CD4-positive, alpha-beta T cell treated with Interleukin-15 for 1 hour (primary cell): ENCODE results near the gene ZG16B.

Source experiments
- DNase-seq: peaks from one replicate; pipeline ENCODE4 v3.0.0-alpha.2; 2020

Gene ZG16B, protein sequence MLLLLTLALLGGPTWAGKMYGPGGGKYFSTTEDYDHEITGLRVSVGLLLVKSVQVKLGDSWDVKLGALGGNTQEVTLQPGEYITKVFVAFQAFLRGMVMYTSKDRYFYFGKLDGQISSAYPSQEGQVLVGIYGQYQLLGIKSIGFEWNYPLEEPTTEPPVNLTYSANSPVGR

DNA sequence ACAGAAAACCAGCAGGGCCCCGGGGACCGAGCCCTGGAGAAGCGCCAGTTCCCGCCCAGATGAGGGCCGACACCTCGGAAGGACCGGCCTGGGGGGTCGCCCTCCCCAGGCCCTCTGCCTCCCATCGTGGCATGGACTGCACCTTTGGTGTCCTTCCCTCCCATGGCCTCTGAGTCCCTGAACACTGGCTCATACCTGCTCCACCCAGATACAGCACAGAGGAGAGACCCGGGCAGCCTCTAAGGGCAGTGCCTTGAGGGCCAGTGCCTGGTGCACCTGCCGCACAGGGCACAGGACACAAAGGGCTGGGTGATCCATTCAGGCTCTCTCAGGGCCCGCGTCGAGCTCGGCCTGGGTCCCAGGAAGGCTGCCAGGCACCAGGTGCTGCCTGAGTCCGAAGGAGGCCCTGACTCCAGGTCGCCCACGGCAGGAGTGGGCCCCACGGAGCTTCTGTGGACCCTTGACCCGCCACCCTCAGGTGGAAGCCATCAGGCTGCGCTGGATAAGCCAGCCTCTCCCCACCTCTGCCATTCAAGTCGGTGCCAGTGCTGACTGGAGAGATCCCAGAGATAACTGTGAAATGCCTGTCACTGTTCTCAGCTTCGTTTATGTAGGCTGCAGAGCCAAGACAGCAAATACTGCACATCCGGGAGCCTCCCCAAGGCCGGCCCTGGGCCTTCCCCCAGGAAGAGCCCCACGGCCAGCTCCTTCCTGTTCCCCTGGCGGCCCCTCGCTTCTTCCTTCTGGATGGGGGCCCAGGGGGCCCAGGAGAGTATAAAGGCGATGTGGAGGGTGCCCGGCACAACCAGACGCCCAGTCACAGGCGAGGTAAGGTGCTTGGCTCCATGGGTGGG is at the start of gene ZG16B:
TSS of gene ZG16B (plus strand) at position 803 of the 854 bp plus-strand sequence. CDS start 139 bp downstream, outside the sequence.
- no peak for DNase-seq

DNA sequence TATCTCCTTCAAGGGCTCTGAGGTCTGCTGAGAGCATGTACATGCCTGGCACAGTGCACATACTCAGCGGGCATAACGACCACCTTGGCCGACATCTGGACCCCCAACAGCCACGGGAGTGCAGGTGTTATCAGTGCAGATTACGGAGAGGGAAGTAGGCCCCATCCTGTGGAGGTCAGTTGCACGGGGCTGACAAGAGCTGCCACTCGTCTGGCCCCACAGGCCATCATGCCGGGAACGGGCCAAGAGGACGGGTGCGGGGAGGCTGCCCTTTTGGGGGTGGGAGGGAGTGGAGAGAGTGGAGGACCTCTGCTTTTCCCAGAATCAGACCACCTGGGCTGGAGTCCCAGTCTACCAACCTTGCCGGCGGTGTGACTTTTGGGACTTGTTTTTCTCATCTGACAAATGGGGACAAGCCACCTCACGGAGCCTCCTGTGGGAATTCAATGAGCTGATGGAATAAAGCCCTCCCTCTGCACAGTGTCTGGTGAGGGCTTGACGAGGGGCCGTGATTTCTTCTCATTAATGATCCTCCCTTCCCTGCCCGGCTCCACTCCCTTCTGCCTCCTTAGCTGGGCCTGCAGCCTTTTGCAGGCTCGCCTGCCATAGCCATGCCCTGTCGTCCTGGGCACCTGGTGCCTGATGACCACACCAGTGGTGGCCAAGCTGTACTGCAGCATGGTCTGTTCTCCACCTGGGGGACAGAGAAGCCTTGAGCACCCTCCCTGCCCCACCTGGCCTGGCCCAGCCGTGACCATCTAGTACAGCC is 47.3 kb upstream of the ZG16B start:
- peak; percentile 11 for DNase-seq

DNA sequence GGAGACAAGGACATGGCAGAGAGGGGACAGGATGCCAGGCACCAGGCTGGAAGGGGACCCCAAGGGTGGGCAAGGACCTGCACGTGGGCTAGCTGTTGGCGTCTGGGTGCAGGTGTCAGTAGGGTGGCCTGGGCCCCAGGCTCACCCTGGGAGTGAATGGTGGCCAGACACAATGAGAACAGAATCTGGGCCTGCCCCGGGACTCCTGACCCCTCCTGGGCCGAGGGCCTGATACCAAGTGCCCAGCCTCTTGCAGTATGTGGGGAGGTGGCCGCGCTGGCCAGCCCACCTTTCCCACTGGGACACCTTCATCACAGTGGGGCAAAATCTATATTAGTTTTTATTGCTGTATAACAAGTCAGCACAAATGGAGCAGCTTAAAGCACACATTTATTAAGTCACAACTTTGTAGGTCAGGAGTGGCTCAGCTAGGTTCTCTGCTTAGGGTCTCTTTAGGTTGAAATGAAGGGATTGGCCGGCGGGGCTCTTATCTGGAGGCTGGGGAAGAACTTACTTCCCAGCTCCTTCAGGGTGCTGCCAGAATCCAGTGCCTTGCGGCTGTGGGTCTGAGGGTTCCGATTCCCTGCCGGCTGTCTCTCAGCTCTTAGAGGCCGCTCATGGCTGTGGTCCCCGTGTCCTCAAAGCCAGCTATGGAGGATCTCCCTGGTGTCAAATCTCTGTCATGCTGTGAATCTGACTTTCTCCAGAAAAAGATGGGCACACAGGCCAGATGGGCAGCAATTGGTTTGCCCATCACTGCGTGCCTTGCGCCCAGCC is 46.3 kb upstream of the ZG16B start:
- DNase-seq = peak; percentile 5

DNA sequence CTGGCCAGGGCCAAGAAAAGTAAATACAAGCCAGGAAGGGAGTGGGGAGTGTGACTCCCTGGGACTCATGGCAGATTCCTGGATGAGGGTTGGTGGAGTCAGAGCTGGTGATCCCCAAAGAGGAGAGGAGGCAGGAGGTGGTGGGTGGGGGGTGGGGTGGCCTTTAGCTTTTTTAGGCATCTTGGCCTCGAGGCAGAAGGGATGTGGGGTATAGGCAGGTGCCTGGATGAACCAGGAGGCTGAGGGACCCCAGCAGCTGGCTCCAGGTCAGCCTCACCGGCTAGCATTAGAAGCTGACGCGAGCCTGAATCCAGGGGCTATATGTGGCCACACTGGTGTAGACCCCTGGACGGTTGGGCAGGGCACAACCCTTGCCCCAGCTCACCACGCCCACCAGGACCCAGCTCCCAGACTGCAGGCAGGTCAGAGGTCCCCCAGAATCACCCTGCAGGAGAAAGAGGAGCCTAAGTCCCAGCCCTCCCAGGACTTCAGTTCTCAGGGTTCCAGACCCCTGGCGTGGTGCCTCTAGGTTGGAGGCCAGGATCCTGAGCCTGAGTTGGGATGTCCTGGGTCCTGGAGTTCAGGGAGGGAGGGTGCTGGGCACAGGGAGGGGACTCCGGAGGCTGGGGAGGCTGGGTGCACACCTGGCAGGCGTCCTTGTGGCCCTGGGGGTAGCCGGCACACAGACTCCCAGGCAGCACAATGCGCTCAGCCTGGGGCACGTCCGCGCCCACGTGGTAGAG is 45.6 kb upstream of the ZG16B start:
- peak; percentile 13 for DNase-seq

DNA sequence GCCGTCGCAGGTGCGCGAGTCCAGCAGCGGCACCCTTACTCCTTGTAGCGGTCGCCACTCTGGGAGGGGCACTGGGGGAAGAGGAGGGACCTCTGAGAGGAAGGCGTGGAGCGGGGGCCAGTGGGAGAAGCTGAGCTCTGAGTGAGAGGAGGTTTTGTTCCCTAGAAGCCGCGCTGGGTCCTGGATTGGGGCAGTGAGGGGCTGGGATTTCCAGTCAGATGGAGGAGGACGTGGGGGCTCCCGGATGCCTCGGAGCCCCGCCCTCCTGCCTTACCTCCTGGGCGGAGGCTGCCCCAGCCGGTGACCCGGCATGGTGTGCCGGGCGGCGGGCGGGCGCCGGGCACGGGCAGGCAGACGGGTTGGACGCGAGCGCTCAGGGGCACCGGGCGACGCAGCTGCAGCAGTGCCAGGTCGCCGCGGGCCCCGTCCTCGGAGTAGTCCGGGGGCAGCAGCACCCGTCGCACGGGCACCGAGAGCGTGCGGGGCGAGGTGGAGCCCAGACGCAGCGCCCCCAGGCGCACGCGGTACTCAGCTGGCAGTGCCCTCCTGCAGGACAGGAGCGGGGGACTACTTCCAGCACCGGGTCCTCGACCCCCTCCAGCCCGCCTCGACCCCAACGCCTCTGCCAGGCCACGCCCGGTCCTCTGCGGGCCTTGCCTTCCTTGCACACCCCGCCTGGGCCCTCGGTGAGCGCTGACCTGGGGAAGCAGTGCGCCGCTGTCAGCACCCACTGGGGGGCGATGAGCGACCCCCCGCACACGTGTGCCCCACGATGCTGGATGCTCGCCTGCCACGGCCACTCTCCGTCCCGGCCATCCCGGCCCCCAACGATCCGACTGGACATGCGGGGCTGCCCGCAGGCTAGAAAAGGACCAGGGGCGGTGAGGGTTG is 44.8 kb upstream of the ZG16B start:
- DNase-seq = peak; percentile 20

DNA sequence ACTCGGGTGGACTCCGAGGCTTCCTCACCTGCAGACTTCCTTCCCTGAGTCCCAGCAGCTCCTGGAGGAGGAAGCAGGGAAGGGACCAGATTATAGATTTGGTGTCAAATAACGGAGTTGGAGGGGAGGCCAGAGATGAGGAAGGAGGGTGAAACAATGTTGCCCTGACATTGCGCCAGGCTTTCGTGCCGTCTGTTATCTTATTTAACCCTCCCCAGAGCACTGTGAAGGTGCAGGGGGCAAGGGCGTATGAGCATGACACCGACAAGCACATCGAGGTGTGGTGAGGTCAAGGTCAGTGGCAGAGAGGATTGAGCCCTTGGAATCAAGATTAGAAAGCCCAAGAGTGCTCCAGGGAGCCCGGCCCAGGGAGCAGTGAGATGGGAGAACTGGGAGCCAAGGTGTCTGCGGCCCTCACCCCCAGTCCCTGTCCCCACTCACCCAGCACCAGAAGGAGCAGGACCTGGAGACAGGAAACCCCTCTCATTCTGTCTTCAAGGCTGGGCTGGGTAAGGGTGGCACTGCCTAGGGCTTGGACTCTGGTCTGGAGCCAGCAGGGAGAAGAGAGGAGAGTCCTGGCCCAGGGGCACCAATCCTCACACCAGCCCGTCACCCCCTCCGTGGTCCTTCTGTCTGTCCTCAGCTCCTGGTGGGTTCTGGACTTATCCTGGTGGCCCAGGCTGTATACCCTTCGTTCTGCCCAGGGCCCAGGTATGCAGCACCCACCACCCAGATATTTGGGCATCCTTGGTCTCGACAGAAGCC is 43.9 kb upstream of the ZG16B start:
- DNase-seq = peak; percentile 1

DNA sequence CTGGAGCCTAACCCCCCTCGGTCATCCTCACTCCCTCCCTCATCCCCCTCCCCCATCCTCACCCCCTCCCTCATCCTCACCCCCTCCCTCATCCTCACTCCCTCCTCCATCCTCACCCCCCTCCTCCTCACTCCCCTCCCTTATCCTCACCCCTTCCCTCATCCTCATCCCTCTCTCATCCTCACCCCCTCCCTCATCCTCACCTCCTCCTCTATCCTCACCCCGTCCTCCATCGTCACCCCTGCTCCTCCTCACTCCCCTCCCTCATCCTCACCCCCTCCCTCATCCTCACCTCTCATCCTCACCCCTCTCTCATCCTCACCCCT is 43.3 kb upstream of the ZG16B start:
- DNase-seq = peak; percentile 3

DNA sequence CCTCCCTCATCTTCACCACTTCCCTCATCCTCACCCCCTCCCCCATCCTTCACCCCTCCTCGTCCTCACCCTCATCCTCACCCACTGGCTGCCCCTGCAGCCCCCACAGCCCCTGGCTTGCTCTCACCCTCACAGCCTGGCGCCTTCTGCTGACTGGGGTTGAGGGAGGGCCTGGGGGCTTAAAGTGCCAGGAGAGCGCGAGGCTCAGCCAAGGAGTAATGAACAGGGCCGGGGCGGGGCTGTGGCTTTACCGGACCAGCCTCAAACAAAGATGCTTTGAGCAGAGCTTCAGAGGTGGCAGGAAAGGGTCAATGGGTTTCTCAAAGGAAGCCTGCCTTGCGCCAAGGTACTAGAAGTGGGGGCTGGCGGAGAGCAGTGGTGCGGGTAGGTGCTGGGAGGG is 42.7 kb upstream of the ZG16B start, which contains the start of gene PRSS33:
TSS of gene PRSS33 (minus strand) at position 155 of the 400 bp plus-strand sequence. CDS start 1,013 bp downstream, outside the sequence.
- peak; percentile 9 for DNase-seq

DNA sequence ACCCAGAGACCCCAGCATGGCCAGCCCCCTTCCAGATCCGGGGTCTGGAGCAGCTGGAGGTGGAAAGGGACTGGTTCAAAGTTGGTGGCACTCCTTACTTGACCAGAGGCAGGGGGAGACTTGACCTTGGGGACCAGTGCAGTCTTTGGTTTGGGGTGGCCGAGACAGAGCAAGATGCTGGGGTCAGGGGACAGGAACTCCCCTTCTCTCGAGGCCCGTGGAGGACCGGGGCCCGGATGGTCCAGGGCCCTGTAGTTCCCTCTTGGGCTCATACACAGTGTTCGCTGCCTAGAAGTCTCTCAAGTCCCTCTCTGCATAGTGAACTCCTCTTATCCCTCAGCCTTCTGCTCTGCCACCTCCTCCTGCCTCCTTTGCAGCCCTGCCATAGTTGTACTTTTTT is 42.1 kb upstream of the ZG16B start:
- peak; percentile 8 for DNase-seq

DNA sequence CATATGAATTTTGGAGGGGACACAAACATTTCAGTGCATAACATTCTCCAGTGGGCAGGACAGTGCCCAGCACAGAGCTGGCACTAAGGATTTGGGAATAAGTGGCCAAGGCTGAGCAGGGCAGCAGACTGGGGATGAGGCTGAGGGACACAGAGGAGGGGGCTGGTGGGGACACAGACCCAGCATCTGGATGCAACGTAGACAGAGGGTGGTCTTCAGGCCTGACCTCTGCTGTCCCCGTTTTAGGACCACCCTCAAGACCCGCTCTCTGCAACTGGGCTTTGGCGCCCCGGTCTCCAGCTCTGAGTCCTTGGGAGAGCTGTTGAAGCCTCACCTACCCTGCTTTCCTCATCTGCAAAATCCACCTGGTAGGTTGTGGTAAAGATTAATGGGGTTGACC is 39.5 kb upstream of the ZG16B start:
- DNase-seq = peak; percentile 1

DNA sequence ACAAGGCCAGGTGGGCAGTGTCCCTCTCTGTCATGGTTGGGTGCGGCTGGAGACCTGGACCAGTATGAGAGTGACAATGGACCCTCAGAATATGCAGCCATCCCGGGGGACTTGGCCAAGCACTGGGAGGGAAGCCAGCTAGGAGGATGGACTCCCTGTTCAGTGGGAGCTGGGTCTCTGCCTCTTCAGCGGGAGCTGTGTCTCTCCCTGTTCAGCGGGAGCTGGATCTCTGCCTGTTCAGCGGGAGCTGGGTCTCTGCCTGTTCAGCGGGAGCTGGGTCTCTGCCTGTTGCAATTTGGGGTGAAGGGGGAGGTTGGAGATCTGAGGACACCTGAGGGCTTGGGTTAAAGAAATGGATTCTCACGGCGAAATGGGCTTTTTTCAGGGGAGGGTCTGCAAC is 38.9 kb upstream of the ZG16B start:
- peak; percentile 5 for DNase-seq

DNA sequence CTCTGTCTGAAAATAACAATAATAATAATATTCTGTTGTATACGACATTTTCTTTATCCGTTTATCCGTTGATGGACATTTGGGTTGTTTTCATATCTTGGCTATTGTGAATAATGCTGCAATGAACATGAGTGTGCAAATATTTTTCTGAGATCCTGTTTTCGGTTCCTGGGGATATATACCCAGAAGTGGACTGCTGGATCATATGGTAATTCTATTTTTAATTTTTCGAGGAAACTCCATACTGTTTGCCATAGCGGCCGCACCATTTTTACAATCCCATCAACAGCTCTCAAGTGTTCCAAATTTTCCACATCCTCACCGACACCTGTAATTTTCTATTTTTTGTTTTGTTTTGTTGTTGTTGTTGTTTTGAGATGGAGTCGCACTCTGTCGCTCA is 37.2 kb upstream of the ZG16B start:
- no peak for DNase-seq

DNA sequence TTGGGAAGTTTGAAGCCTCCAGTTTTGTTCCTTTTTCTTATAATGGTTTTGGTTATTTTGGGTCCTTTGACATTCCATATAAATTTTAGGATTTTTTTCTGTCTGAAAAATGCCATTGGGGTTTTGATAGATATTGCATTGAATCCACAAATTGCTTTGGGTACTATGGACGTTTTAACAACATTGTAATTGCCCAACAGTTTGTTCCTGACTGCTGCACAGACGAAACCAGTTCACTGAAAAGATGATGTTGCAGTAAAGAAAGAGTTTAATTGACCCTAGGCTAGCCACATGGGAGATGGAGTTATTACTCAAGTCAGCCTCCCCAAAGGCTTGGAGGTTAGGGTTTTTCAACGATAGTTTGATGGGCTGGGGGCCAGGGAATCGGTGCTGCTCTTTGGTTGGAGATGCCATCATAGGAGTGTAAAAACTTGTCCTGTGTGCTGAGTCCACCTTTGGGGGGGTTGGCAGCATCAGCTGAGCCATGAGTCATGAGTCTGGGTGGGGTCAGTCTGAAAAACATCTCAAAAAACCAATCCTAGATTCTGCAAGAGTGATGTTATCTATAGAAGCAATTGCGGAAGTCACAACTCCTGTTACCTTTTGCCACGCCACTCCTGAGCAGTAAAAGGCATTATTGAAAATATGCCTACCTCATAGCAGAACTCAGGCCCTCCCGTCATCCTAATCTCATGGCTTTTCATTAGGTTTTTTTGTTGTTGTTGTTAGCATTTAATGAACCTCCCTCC is 34.5 kb upstream of the ZG16B start:
- peak; percentile 19 for DNase-seq

DNA sequence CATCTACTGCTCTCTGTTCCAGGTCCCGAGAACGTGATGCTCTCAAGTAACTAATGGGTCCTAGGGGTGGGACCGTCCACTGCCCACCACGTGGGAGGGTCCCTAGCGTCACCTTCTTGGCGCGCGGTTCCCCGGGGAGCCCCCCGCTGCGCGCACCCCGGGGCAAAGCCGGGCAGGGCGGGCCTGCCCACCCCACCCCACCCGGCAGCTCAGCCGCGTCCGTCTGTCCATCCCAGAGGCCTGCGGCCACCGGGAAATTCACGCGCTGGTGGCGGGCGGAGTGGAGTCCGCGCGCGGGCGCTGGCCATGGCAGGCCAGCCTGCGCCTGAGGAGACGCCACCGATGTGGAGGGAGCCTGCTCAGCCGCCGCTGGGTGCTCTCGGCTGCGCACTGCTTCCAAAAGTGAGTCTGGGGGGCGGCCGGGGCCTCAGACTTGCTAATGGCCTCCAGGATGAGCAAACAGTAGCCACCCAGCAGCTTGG is 31.3 kb upstream of the ZG16B start:
- DNase-seq = no peak

DNA sequence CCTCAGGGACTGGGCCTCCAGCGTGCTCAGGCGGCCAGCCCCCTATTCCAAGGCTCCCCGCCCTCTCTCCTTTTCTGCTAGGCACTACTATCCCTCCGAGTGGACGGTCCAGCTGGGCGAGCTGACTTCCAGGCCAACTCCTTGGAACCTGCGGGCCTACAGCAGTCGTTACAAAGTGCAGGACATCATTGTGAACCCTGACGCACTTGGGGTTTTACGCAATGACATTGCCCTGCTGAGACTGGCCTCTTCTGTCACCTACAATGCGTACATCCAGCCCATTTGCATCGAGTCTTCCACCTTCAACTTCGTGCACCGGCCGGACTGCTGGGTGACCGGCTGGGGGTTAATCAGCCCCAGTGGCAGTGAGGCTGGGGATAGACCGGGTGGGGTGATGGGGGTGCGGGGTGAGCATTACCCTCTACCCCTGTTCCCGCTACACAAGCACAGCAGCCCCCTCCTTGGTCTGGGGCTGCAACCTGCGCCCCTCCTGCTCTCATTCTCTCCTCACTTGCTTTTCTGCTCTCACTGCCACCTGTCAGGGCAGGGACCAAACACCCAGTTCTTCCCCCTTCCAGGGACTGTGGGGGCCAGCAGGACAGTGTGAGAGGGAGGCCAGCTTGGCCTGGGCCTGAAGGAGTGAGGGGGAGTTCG is 30.8 kb upstream of the ZG16B start:
- peak; percentile 4 for DNase-seq

DNA sequence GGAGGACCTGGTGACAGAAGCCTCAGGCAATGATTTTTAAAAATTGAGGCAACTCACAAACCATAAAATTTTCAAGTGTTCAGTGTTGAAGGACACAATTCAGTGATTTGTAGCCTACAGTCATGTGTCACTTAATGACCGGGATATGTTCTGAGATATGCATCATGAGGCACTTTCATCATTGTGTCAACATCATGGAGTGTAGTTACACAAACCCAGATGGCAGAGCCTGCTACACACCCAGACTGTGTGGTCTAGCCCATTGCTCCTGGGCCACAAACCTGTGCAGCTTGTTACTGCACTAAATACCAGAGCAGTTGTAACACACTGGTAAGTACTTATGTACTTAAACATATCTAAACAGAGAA is 30.3 kb upstream of the ZG16B start:
- DNase-seq = peak; percentile 2

DNA sequence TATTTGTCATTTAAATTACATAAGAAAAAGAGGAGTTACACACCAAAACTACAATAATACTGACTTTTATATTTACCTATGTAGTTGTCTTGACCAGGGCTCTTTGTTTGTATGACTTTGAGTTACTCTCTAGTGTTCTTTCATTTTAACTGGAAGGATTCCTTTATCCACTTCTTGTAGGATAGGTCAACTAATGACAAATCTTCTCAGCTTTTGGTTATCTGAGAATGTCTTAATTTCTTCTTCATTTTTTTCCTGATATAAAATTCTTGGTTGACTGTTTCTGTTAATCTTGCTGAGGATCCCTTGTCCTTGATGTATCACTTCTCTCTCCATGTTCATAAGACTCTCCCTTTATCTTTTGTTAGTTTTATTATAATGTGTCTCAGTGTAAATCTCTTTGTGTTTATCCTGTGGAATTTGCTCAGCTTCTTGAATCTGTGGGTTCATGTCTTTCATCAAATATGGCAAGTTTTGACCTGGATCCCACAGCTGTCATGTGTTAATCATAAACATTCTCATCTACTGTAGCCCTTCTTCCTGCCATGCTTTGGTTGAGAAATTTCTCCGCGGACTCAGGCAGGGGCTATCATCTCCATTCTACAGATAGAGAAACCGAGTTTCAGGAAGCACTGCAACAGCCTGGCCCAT is 26.4 kb upstream of the ZG16B start:
- DNase-seq = peak; percentile 1

DNA sequence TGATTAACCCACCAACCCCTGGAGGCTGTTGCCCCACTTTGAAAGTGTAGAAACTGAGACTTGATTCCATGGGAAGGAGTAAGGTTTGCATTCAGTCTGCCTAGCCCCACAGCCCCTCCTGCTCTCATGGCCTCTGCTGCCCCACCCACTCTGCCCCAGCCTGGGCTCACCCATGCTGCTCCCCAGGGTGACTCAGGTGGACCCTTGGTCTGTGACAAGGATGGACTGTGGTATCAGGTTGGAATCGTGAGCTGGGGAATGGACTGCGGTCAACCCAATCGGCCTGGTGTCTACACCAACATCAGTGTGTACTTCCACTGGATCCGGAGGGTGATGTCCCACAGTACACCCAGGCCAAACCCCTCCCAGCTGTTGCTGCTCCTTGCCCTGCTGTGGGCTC is 25.4 kb upstream of the ZG16B start:
- DNase-seq = peak; percentile 6
